ENCODE data around the gene NRP1.

GRCh38 chr10:33145451-33146188, 188.8 kb downstream of the NRP1 start:
- TF ChIP-seq CTCF (conservative IDR thresholded peaks at IDR 0.05; ENCODE audit: low read depth, low read length) (no peak), EZH2 (IDR thresholded peaks at IDR 0.05; ENCODE audit: low read length, unreplicated experiment) (no peak), EZH2phosphoT487 (IDR thresholded peaks at IDR 0.05; ENCODE audit: borderline replicate concordance, low read length) (no peak)

Data from PC-3 (cell line).